MM.1S (cell line): Measurements from ENCODE around the gene SLC27A4.

Source experiments
- DNase-seq: peaks from one replicate; pipeline ENCODE4 v3.0.0-alpha.2; 2015
- H2AFZ ChIP-seq: fragments of 300-600 bp; sonication (generic); 2 replicates; pipeline ENCODE4 v1.6.0; 2016; ENCODE audit warnings: antibody characterized with exemption, low read length
- H3F3A ChIP-seq: fragments of 300-600 bp; sonication (generic); 2 replicates; pipeline ENCODE4 v1.6.1; 2016; ENCODE audit warnings: mild to moderate bottlenecking, antibody characterized with exemption, low read length, moderate library complexity, mixed read lengths; ENCODE audit not compliant: insufficient read depth
- H3K27ac ChIP-seq: fragments of 300-600 bp; sonication (generic); 2 replicates; pipeline ENCODE4 v1.5.1; 2016; ENCODE audit warnings: mild to moderate bottlenecking, low read length
- H3K27me3 ChIP-seq: fragments of 300-600 bp; sonication (generic); replicated peaks from 2 replicates; pipeline ENCODE4 v1.6.0; 2016; ENCODE audit warnings: low read length; ENCODE audit not compliant: insufficient read depth
- H3K36me3 ChIP-seq: fragments of 300-600 bp; sonication (generic); replicated peaks from 2 replicates; pipeline ENCODE4 v1.6.1; 2016; ENCODE audit warnings: mild to moderate bottlenecking, low read length, mixed read lengths; ENCODE audit not compliant: insufficient read depth
- H3K4me1 ChIP-seq: fragments of 300-600 bp; sonication (generic); 2 replicates; pipeline ENCODE4 v1.6.1; 2016; ENCODE audit warnings: low read length, mixed read lengths
- H3K4me2 ChIP-seq: fragments of 300-600 bp; sonication (generic); 2 replicates; pipeline ENCODE4 v1.6.0; 2016; ENCODE audit warnings: low read depth, low read length
- H3K4me3 ChIP-seq: fragments of 300-600 bp; sonication (generic); 2 replicates; pipeline ENCODE4 v1.5.1; 2016; ENCODE audit warnings: low read length, mixed read lengths
- H3K79me2 ChIP-seq: fragments of 300-600 bp; sonication (generic); 2 replicates; pipeline ENCODE4 v1.6.1; 2016; ENCODE audit warnings: mixed run types, low read length, mixed read lengths
- H3K9ac ChIP-seq: fragments of 300-600 bp; sonication (generic); 2 replicates; pipeline ENCODE4 v1.6.1; 2016; ENCODE audit warnings: low read length, mixed read lengths
- H3K9me2 ChIP-seq: fragments of 300-600 bp; sonication (generic); replicated peaks from 2 replicates; pipeline ENCODE4 v1.6.1; 2016; ENCODE audit warnings: mild to moderate bottlenecking, low read length, mixed read lengths; ENCODE audit not compliant: insufficient read depth
- H3K9me3 ChIP-seq: fragments of 300-600 bp; sonication (generic); replicated peaks from 2 replicates; pipeline ENCODE4 v1.6.1; 2016; ENCODE audit warnings: mild to moderate bottlenecking, low read length, mixed read lengths; ENCODE audit not compliant: insufficient read depth
- H4K20me1 ChIP-seq: fragments of 300-600 bp; sonication (generic); 2 replicates; pipeline ENCODE4 v1.6.1; 2016; ENCODE audit warnings: mild to moderate bottlenecking, low read length, moderate library complexity, mixed read lengths; ENCODE audit not compliant: insufficient read depth
- CTCF ChIP-seq: fragments of 300-600 bp; sonication (generic); IDR thresholded peaks from 2 replicates; pipeline ENCODE4 v1.5.1; 2016; ENCODE audit warnings: antibody characterized with exemption, low read length, mixed read lengths
- EZH2 ChIP-seq: fragments of 300-600 bp; sonication (generic); optimal IDR thresholded peaks from 2 replicates; pipeline ENCODE3; 2017; ENCODE audit warnings: low read depth, mild to moderate bottlenecking, antibody characterized with exemption, low read length, mixed read lengths
- EZH2phosphoT487 ChIP-seq: fragments of 300-600 bp; sonication (generic); IDR thresholded peaks from 2 replicates; pipeline ENCODE4 v1.6.1; 2018; ENCODE audit warnings: antibody characterized with exemption, low read length

The SLC27A4 gene

GRCh38 chr9:128362774-128363173 is 22.4 kb downstream of the SLC27A4 start:
- H3K4me3 ChIP-seq = no peak overlapping the region
- H4K20me1 ChIP-seq = no peaks in the 10 kb centered on the region
- no peaks in the 10 kb centered on the region for H3K4me1 ChIP-seq
- H3K9ac ChIP-seq = no peak overlapping the region
- no peaks in the 10 kb centered on the region for H3K27me3 ChIP-seq
- TF ChIP-seq CTCF (no peak), EZH2phosphoT487 (no peak), EZH2 (no peak)
- H3K79me2 ChIP-seq = no peaks in the 10 kb centered on the region
- H2AFZ ChIP-seq = no peak overlapping the region
- H3K9me3 ChIP-seq = no peaks in the 10 kb centered on the region
- H3F3A ChIP-seq = no peaks in the 10 kb centered on the region
- no peaks in the 10 kb centered on the region for H3K9me2 ChIP-seq
- no peaks in the 10 kb centered on the region for H3K36me3 ChIP-seq
- no peak for DNase-seq
- H3K27ac ChIP-seq = no peak overlapping the region
- H3K4me2 ChIP-seq = no peak overlapping the region

GRCh38 chr9:128365525-128365924 is 25.2 kb downstream of the SLC27A4 start:
- Histone ChIP-seq H3K27me3 (no peaks in the 10 kb centered on the region), H3K4me3 (no peak overlapping the region), H3K36me3 (no peaks in the 10 kb centered on the region), H3F3A (0 out of 2 replicates have a peak, but pooled peaks cover 3% of the 10 kb centered on the region), H3K4me1 (peaks cover 3% of the 10 kb centered on the region; the same call in 1 of the 2 replicates), H4K20me1 (no peaks in the 10 kb centered on the region), H2AFZ (peak overlapping the region; percentile 55), H3K4me2 (peak overlapping the region; percentile 35; the same call in 1 of the 2 replicates), H3K9me3 (no peaks in the 10 kb centered on the region), H3K9me2 (no peaks in the 10 kb centered on the region), H3K27ac (no peak overlapping the region), H3K79me2 (no peaks in the 10 kb centered on the region), H3K9ac (no peak overlapping the region)
- DNase-seq = no peak
- no peak for TF ChIP-seq EZH2phosphoT487
- no peak for TF ChIP-seq EZH2
- TF ChIP-seq CTCF = no peak

GRCh38 chr9:128369024-128369706 is 28.8 kb downstream of the SLC27A4 start:
- TF ChIP-seq CTCF = no peak
- no peak for TF ChIP-seq EZH2phosphoT487
- no peak for TF ChIP-seq EZH2
- no peaks in the 10 kb centered on the region for H3K27me3 ChIP-seq

More at GRCh38 chr9:128369024-128369706, 28.8 kb downstream of the SLC27A4 start:
- no peak overlapping the region for H2AFZ ChIP-seq
- H3K4me1 ChIP-seq = peaks cover 14% of the 10 kb centered on the region
- no peaks in the 10 kb centered on the region for H3K9me3 ChIP-seq
- H3K36me3 ChIP-seq = no peaks in the 10 kb centered on the region
- H3K79me2 ChIP-seq = peaks cover 29% of the 10 kb centered on the region
- H3K27ac ChIP-seq = no peak overlapping the region
- DNase-seq = no peak
- no peak overlapping the region for H3K4me3 ChIP-seq
- H4K20me1 ChIP-seq = peaks cover 2% of the 10 kb centered on the region; the same call in 1 of the 2 replicates
- H3K9ac ChIP-seq = no peak overlapping the region
- H3K4me2 ChIP-seq = no peak overlapping the region
- 0 out of 2 replicates have a peak, but pooled peaks cover 6% of the 10 kb centered on the region for H3F3A ChIP-seq
- no peaks in the 10 kb centered on the region for H3K9me2 ChIP-seq
